Liver (tissue), 9 donors: ENCODE data around the gene UNG. TPM values are rescaled to one million over a fixed set of nuclear protein-coding genes. Genes with fewer than 3 reads are reported as not detected.

Experiments
- DNase-seq: peaks from one replicate; pipeline ENCODE4 v3.0.0-alpha.2; 2017; ENCODE audit warnings: low spot score
- H3K27ac ChIP-seq, 2 donors: one replicate each; pipeline ENCODE4 v1.7.0; 2013; ENCODE audit warnings: inconsistent platforms in 2 of 2, low read length in 2 of 2, control low read depth in 1 of 2, low read depth in 1 of 2, mild to moderate bottlenecking in 1 of 2
- H3K27me3 ChIP-seq, 4 donors: one replicate each; pipeline versions ENCODE4 v1.6.1 to v1.7.0; 2013; ENCODE audit warnings: low read length in 3 of 4, inconsistent platforms in 1 of 4, mild to moderate bottlenecking in 1 of 4, moderate library complexity in 1 of 4; ENCODE audit not compliant: control insufficient read depth in 4 of 4, insufficient read depth in 4 of 4
- H3K36me3 ChIP-seq, 4 donors: one replicate each; pipeline versions ENCODE4 v1.6.1 to v1.7.0; 2013; ENCODE audit warnings: low read length in 3 of 4, mild to moderate bottlenecking in 3 of 4, low read depth in 1 of 4, moderate library complexity in 1 of 4; ENCODE audit not compliant: control insufficient read depth in 4 of 4, insufficient read depth in 3 of 4
- H3K4me1 ChIP-seq, 4 donors: one replicate each; pipeline versions ENCODE4 v1.6.1 to v1.7.0; 2013; ENCODE audit warnings: low read length in 3 of 4, mild to moderate bottlenecking in 3 of 4, moderate library complexity in 1 of 4; ENCODE audit not compliant: control insufficient read depth in 4 of 4, insufficient read depth in 4 of 4
- H3K4me3 ChIP-seq, 3 donors: one replicate each; pipeline versions ENCODE4 v1.6.1 to v1.7.0; 2013; ENCODE audit warnings: low read length in 3 of 3, control low read depth in 1 of 3, low read depth in 1 of 3, mild to moderate bottlenecking in 1 of 3
- H3K9ac ChIP-seq, 2 donors: one replicate each; pipeline ENCODE4 v1.7.0; 2013; ENCODE audit warnings: low read length in 2 of 2, mild to moderate bottlenecking in 2 of 2, moderate library complexity in 2 of 2, control low read depth in 1 of 2, low read depth in 1 of 2
- H3K9me3 ChIP-seq, 4 donors: one replicate each; pipeline versions ENCODE4 v1.6.1 to v1.7.0; 2013; ENCODE audit warnings: low read length in 3 of 4; ENCODE audit not compliant: control insufficient read depth in 4 of 4
- CTCF ChIP-seq: fragments of 150-350 bp; IDR thresholded peaks from 2 replicates; pipeline ENCODE4 v1.5.1; 2017; ENCODE audit warnings: improper control_type of control experiment, low read depth, low read length; ENCODE audit not compliant: missing input control
- EGR1 ChIP-seq, 2 donors: IDR thresholded peaks; 2 replicates each; pipeline ENCODE4 v1.6.1; 2016 to 2018; ENCODE audit warnings: antibody characterized with exemption in 2 of 2, low read depth in 2 of 2
- FOXA1 ChIP-seq: IDR thresholded peaks from 2 replicates; pipeline ENCODE4 v1.6.1; 2016; ENCODE audit warnings: antibody characterized with exemption
- FOXA2 ChIP-seq: IDR thresholded peaks from 2 replicates; pipeline ENCODE4 v1.6.1; 2016; ENCODE audit warnings: antibody characterized with exemption
- GABPA ChIP-seq, 2 donors: IDR thresholded peaks in 1 of 2; conservative IDR thresholded peaks in 1 of 2; 2 replicates each; pipeline ENCODE4 v1.6.1; 2016; ENCODE audit warnings: antibody characterized with exemption in 2 of 2, mild to moderate bottlenecking in 1 of 2, moderate library complexity in 1 of 2
- HNF4A ChIP-seq, 2 donors: conservative IDR thresholded peaks; 2 replicates each; pipeline ENCODE4 v1.6.1; 2016; ENCODE audit warnings: antibody characterized with exemption in 2 of 2, mild to moderate bottlenecking in 2 of 2
- HNF4G ChIP-seq: IDR thresholded peaks from 2 replicates; pipeline ENCODE4 v1.6.1; 2016; ENCODE audit warnings: antibody characterized with exemption
- MAX ChIP-seq: IDR thresholded peaks from 2 replicates; pipeline ENCODE4 v1.6.1; 2016; ENCODE audit warnings: antibody characterized with exemption
- NR2F2 ChIP-seq: IDR thresholded peaks from 2 replicates; pipeline ENCODE4 v1.6.1; 2016; ENCODE audit warnings: antibody characterized with exemption
- RAD21 ChIP-seq, 2 donors: IDR thresholded peaks; 2 replicates each; pipeline ENCODE4 v1.6.1; 2016; ENCODE audit warnings: antibody characterized with exemption in 2 of 2, mild to moderate bottlenecking in 2 of 2
- REST ChIP-seq: IDR thresholded peaks from 2 replicates; pipeline ENCODE4 v1.6.1; 2016; ENCODE audit warnings: antibody characterized with exemption, mild to moderate bottlenecking
- RXRA ChIP-seq, 2 donors: IDR thresholded peaks; 2 replicates each; pipeline ENCODE4 v1.6.1; 2017 to 2018; ENCODE audit warnings: antibody characterized with exemption in 2 of 2, mild to moderate bottlenecking in 1 of 2
- SP1 ChIP-seq: IDR thresholded peaks from 2 replicates; pipeline ENCODE4 v1.6.1; 2018; ENCODE audit warnings: antibody characterized with exemption, mild to moderate bottlenecking
- TAF1 ChIP-seq: conservative IDR thresholded peaks from 2 replicates; pipeline ENCODE4 v1.6.1; 2016; ENCODE audit warnings: antibody characterized with exemption, mild to moderate bottlenecking
- YY1 ChIP-seq: IDR thresholded peaks from 2 replicates; pipeline ENCODE4 v1.6.1; 2016; ENCODE audit warnings: antibody characterized with exemption, mild to moderate bottlenecking
- ZBTB33 ChIP-seq: IDR thresholded peaks from 2 replicates; pipeline ENCODE4 v1.6.1; 2016; ENCODE audit warnings: antibody characterized with exemption
- WGBS: extraction: QIAGEN DNeasy Blood & Tissue Kit; methylation state at CpG from one replicate; pipeline ENCODE4 v1.1.7; 2013; 5-methylcytosine and 5-hydroxymethylcytosine counted together
- polyA plus RNA-seq, 2 donors: library from polyadenylated mRNA; stranded (reverse) in 1 of 2; unstranded in 1 of 2; fragments of 200-250 nt in 1 of 2; fragments of >200 nt in 1 of 2; fragmentation: Nextera tagmentation in 1 of 2; extraction: Ambion mirVana in 1 of 2; gene quantifications; one replicate each; pipeline versions ENCODE4 v1.2.1 to v1.2.3, GENCODE V29; 2013 to 2015
- total RNA-seq, 2 donors: library from RNA; depleted of rRNA; stranded (reverse); fragments of >200 nt; gene quantifications; one replicate each; pipeline ENCODE4 v1.2.3, GENCODE V29; 2014
- donor health status: healthy.
- donor health status: healthy.
- donor health status: healthy.
- donor health status: healthy.
- donor health status: healthy.

The UNG gene
- total and polyA plus RNA-seq, 4 donors: 9.4 to 22.1 (median 14.9) TPM

GRCh38 chr12:109093022-109093918 lies 4.1 kb upstream of the UNG start, which contains the start of gene ALKBH2:
Gene ALKBH2 (minus strand): TSS chr12:109093472. CDS start chr12:109092786, 686 bp downstream.
- H3K4me3 ChIP-seq: peak within 1 kb of the TSS; percentile 52 to 77 (median 68)
- peak within 1 kb of the TSS; percentile 82 to 89 for H3K27ac ChIP-seq
- no peaks in the 10 kb centered on the region for H3K9me3 ChIP-seq
- peak; percentile 93 for DNase-seq
- H3K36me3 ChIP-seq: peaks cover 0 to 3% (median under 1%) of the 10 kb centered on the region in 4 donors
- WGBS: 6% methylated on average over 45 of the region's 45 CpGs
- TF ChIP-seq GABPA (IDR thresholded peaks at IDR 0.05 in 1 of 2, conservative IDR thresholded peaks at IDR 0.05 in 1 of 2) (peak; percentile 76 to 93), MAX (peak; percentile 97), EGR1 (IDR thresholded peaks at IDR 0.05; ENCODE audit: low read depth in 2 of 2) (no peak), NR2F2 (peak; percentile 61), RXRA (IDR thresholded peaks at IDR 0.05) (peak; percentile 73 to 77), TAF1 (no peak), RAD21 (IDR thresholded peaks at IDR 0.05) (peak; percentile 99 to 100), HNF4G (no peak), FOXA2 (no peak), CTCF (peak; percentile 98), REST (no peak), ZBTB33 (peak; percentile 88), HNF4A (conservative IDR thresholded peaks at IDR 0.05) (peak in 1 of 2 donors; percentile 8), SP1 (peak; percentile 58), YY1 (no peak), FOXA1 (no peak)
- H3K27me3 ChIP-seq: no peaks in the 10 kb centered on the region
- peak within 1 kb of the TSS; percentile 75 to 82 for H3K9ac ChIP-seq
- H3K4me1 ChIP-seq: peaks cover 7 to 53% (median 37%) of the 10 kb centered on the region in 4 donors
